Measurements from ENCODE around the gene TMEM256.

DNA sequence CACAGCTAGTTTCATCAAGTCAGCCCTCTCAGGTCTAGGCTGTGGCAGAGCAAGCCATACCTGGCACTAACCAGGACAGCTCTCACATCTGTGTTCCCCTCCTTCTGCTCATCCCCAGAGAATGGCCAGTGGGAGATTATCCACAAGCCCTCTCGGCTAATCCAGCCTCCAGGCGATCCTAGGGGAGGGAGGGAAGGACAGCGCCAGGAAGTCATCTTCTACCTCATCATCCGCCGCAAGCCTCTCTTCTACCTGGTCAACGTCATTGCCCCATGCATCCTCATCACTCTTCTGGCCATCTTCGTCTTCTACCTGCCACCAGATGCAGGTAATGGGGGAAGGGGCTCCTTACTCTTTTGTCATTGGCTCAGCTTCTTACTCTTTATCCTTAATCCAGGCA, 44.6 kb upstream of the TMEM256 start:
- TF ChIP-seq, protein P1, sequence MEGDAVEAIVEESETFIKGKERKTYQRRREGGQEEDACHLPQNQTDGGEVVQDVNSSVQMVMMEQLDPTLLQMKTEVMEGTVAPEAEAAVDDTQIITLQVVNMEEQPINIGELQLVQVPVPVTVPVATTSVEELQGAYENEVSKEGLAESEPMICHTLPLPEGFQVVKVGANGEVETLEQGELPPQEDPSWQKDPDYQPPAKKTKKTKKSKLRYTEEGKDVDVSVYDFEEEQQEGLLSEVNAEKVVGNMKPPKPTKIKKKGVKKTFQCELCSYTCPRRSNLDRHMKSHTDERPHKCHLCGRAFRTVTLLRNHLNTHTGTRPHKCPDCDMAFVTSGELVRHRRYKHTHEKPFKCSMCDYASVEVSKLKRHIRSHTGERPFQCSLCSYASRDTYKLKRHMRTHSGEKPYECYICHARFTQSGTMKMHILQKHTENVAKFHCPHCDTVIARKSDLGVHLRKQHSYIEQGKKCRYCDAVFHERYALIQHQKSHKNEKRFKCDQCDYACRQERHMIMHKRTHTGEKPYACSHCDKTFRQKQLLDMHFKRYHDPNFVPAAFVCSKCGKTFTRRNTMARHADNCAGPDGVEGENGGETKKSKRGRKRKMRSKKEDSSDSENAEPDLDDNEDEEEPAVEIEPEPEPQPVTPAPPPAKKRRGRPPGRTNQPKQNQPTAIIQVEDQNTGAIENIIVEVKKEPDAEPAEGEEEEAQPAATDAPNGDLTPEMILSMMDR (IDR thresholded peaks at IDR 0.05; ENCODE audit: insufficient read depth, low read length, poor library complexity, severe bottlenecking): no peak
- no peak for TF ChIP-seq EZH2phosphoT487 (conservative IDR thresholded peaks at IDR 0.05; ENCODE audit: low read length)

All from SU-DHL-6 (cell line).